Measurements from ENCODE around the gene NR5A1.

NR5A1 gene

GRCh38 chr9:124440786-124441185 lies 66.4 kb downstream of the NR5A1 start:
- DNase-seq (ENCODE audit: low spot score) = no peak

GRCh38 chr9:124439686-124440243 lies 67.4 kb downstream of the NR5A1 start:
- DNase-seq (ENCODE audit: low spot score) = no peak

GRCh38 chr9:124439086-124439485 lies 68.1 kb downstream of the NR5A1 start:
- DNase-seq (ENCODE audit: low spot score) = no peak

- DNase-seq (ENCODE audit: low spot score) = no peak
These were observed 69.1 kb downstream of the NR5A1 start for GRCh38 chr9:124438091-124438490.

- DNase-seq (ENCODE audit: low spot score) = no peak
These were observed 70.1 kb downstream of the NR5A1 start for GRCh38 chr9:124437086-124437485.

GRCh38 chr9:124436320-124436719 lies 70.9 kb downstream of the NR5A1 start:
- no peak for DNase-seq (ENCODE audit: low spot score)

All from hepatic stellate cell (primary cell).